GM12865 (cell line): ENCODE data around the gene PXK.

Experiments
- DNase-seq: peaks from one replicate; pipeline ENCODE4 v3.0.0; 2010; ENCODE audit warnings: low read depth
- H3K4me3 ChIP-seq: 2 replicates; pipeline ENCODE4 v1.5.1; 2011; ENCODE audit warnings: mild to moderate bottlenecking, low read depth, low read length, control low read depth
- TF ChIP-seq, protein P1 (sequence below): IDR thresholded peaks from 2 replicates; pipeline ENCODE4 v1.5.1; 2011; ENCODE audit warnings: low read length, control low read depth, low read depth, inconsistent platforms; ENCODE audit not compliant: insufficient read depth; ENCODE audit errors: missing control alignments

PXK gene

DNA sequence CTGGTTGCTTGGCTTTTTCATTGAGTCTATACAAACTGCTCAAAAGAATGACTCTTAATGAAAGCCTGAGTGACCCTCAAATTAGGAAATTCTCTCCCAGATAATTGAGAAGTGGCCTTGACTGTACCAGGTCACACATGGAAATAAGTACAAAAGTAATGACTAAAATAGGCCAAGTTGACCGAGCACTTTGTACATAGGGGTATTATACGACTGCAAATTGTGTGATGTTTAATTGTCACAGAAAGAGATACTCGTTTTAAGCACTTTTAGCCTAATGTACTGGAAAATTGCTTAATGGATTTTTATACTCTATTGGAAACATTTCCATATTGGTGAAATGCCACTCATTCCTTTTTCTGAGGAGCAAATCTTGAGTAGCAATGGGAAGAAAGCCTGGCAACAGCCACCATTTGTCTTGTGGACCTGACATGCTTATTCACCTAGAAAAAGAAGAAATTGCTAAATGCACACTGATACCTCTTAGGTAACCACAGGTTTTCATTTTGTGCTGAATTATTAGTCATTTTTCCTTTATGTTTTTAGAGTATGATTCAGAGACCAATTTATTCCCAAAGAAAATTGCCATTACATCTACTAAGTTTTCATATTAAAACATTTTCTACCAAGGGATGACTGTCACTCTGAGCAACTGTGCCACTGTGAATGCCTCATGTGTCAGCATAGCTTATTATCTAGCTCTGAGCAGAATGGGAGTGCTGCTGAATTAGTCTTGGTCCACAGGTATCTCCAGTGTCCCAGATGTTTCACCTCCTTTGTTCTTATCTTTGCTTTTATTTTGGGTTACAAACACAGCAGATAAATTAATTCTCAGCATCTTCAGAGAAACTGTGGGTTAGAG lies 8.9 kb upstream of the PXK start:
- TF ChIP-seq, protein P1, sequence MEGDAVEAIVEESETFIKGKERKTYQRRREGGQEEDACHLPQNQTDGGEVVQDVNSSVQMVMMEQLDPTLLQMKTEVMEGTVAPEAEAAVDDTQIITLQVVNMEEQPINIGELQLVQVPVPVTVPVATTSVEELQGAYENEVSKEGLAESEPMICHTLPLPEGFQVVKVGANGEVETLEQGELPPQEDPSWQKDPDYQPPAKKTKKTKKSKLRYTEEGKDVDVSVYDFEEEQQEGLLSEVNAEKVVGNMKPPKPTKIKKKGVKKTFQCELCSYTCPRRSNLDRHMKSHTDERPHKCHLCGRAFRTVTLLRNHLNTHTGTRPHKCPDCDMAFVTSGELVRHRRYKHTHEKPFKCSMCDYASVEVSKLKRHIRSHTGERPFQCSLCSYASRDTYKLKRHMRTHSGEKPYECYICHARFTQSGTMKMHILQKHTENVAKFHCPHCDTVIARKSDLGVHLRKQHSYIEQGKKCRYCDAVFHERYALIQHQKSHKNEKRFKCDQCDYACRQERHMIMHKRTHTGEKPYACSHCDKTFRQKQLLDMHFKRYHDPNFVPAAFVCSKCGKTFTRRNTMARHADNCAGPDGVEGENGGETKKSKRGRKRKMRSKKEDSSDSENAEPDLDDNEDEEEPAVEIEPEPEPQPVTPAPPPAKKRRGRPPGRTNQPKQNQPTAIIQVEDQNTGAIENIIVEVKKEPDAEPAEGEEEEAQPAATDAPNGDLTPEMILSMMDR = no peak
- no peak overlapping the region for H3K4me3 ChIP-seq
- no peak for DNase-seq

DNA sequence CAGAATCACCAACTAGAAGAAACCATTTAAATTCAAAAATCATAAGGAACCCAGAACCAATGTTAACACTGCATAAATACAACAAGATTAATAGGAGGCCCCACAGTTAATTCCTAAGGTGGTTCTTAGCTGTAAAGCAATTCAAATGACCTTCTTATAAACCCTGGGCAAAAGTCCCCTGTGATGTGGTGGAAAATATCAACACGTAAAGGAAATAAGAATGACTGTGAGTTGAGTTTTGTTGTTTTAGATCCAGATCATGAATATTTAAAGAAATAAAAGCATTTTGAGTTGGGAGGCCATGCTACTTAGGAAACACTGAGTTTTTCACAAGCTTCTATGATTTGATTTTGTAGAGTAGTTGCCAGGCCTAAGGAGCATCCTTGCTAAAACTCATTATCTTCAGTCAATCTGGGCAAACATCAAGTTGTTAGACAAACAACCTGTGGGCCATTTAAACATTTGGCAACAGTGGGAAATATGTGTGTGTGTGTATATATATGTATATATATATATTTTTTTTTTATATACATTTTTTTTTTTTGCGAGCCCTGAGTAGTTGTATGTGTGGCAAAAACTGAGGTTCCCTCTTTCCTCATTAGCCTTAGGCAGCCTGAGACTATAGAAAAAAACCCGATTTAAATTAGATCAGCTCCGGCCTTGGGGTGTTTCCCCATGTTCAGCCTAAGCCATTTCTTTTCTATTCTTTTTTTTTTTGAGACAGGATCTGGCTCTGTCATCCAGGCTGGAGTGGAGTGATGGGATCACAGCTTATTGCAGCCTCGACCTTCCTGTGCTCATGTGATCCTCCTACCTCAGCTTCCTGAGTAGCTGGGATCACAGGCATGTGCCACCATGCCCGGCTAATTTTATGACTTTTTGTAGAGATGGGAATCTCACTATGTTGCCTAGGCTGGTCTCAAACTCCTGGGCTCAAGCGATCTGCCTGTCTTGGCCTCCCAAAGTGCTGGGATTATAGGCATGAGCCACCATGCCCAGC lies 8.0 kb upstream of the PXK start:
- peak; percentile 14 for DNase-seq
- no peak overlapping the region for H3K4me3 ChIP-seq
- TF ChIP-seq, protein P1 = no peak

DNA sequence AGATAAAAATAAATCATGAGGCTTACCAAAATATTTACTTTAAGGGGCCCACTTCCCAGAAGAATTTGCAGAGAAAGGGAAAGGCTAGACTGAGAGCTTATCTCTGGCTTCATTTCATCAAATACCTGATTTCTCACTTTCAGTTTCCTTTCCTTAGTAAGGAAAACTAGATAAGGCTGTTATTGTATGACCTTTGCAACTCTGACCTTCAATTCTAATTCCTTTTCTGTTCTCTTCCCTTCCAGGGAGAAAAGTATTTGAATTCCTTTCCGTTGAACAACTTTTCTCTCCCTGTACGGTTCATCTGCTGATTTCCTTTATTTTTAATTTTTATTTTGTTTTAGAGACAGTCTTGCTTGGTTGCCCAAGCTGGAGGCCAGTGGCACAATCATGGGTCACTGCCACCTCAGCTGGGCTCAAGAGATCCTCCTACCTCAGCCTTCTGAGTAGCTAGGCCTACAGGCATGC lies 7.1 kb upstream of the PXK start:
- no peak for DNase-seq

DNA sequence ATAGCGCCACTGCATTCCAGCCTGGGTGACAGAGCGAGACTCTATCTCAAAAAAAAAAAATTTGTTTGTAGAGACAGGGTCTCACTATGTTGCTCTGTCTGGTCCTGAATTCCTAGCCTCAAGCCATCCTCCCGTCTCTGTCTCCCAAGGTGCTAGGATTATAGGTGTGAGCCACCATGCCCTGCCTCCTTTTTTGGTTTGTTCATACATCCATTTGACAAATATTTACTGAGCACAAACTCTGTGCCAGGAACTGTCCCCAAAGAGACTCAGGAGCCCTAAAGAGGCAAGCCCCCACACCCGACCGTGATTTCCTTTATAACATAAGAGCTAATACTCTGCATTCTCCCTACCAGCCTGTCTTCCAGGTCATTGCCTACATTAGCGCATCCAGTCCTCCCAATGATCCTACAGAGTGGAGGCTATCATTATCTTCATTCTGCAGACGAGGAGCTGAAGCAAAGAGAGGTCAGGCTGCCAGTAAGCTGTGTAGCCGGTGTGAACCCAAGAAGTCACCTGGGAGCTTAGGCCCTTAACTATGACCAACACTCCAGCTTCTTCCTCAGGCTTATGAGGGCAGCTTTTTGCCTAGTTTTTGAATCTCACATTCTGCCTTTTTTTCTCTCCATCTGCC lies 6.3 kb upstream of the PXK start:
- DNase-seq = no peak
- no peak overlapping the region for H3K4me3 ChIP-seq
- TF ChIP-seq, protein P1 = no peak

More for the DNA sequence above, 7.1 kb upstream of the PXK start:
- TF ChIP-seq, protein P1 = no peak
- no peak overlapping the region for H3K4me3 ChIP-seq

DNA sequence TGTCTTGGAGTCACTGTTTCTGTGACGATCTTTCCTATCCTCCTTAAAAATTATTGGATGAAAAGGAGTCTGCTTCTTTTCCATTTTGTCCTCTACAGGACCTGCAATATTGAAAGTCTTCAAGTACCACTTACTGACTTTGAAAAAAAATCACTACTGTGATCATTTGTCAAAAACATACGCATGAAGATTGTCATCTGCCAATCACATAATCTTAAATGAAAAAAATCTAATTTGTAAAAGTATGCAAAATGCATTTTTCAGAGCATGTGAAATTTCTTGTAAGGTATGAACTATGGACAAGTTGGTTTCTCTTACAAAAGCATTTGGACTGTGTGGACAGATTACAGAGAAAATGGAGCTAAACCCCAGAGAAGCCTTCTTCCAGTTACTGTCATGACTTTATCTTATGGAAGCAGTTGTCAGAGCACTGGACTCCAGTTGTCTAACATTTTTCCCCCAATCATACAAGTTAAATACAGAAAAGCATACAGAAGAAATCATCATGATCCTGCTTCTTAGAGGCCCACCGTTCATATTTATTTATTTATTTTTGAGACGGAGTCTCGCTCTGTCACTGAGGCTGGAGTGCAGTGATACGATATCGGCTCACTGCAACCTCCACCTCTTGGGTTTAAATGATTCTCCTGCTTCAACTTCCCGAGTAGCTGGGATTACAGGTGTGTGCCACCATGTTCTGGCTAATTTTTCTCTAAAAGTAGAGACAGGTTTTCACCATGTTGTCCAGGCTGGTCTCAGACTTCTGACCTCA lies 3.4 kb upstream of the PXK start:
- no peak for DNase-seq
- H3K4me3 ChIP-seq = no peak overlapping the region
- TF ChIP-seq, protein P1 = no peak

DNA sequence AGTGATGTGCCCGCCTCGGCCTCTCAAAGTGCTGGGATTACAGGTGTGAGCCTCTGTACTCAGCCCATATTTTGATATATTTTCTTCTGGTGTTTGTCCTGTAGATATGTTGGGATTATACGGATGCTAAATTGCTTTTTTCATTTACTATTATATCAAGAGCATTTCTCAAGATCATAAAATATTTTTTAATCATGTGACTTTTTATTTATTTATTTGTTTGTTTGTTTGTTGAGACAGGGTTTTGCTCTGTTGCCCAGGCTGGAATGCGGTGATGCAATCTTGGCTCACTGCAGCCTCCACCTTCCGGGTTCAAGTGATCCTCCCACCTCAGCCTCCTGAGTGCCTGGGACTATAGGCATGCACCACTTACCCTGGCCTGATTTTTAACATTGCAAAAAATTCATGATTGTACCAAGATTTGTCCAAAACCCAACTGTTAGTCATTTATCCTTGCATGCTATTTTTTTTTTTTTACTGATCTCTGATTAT lies 2.7 kb upstream of the PXK start:
- TF ChIP-seq, protein P1 = no peak
- H3K4me3 ChIP-seq = no peak overlapping the region
- no peak for DNase-seq
